Thyroid gland (tissue), 4 donors: Measurements from ENCODE around the gene TNFRSF12A. TPM values are rescaled to one million over a fixed set of nuclear protein-coding genes. Genes with fewer than 3 reads are reported as not detected.
A peak's percentile ranks its signal among the peaks of the same experiment; 100 is the strongest.

Experiments
- DNase-seq, 2 donors: peaks; one replicate each; pipeline ENCODE4 v3.0.0-alpha.2; 2019
- H3K27ac ChIP-seq, 3 donors: fragments of 200-600 bp; sonication (generic); 1 replicate in 2 of 3; 2 replicates in 1 of 3; pipeline ENCODE4 v1.5.1; 2016 to 2019; ENCODE audit warnings: mild to moderate bottlenecking in 1 of 3, moderate library complexity in 1 of 3
- H3K27me3 ChIP-seq: fragments of 200-600 bp; sonication (generic); one replicate; pipeline ENCODE4 v1.5.1; 2019
- H3K36me3 ChIP-seq, 2 donors: fragments of 200-600 bp; sonication (generic); one replicate each; pipeline ENCODE4 v1.5.1; 2016 to 2019
- H3K4me1 ChIP-seq, 2 donors: fragments of 200-600 bp; sonication (generic); one replicate each; pipeline ENCODE4 v1.5.1; 2017 to 2019
- H3K4me3 ChIP-seq, 3 donors: fragments of 200-600 bp; sonication (generic); replicated peaks in 1 of 3; 1 replicate in 2 of 3; 2 replicates in 1 of 3; pipeline ENCODE4 v1.5.1; 2016; ENCODE audit warnings: mild to moderate bottlenecking in 1 of 3
- H3K9me3 ChIP-seq: fragments of 200-600 bp; sonication (generic); one replicate; pipeline ENCODE4 v1.5.1; 2017
- POLR2A ChIP-seq, 2 donors: fragments of 450-650 bp; IDR thresholded peaks; one replicate each; pipeline ENCODE4 v1.6.1; 2017; ENCODE audit warnings: antibody characterized with exemption in 2 of 2, mild to moderate bottlenecking in 2 of 2, moderate library complexity in 1 of 2
- WGBS, 2 donors: methylation state at CpG; one replicate each; pipeline ENCODE4 v1.1.5; 2017; 5-methylcytosine and 5-hydroxymethylcytosine counted together
- intact Hi-C: fragments of 100-400 bp; cut with DNase I; formaldehyde crosslinking; loops from one replicate; pipeline ENCODE4 v1.15.1; 2023
- total RNA-seq, 4 donors: library from RNA; depleted of rRNA; stranded (reverse); fragments of >200 nt; gene quantifications; one replicate each; pipeline ENCODE4 v1.2.3, GENCODE V29; 2016
- TF ChIP-seq, protein P1 (sequence below), 6 experiments: fragments of 200-600 bp in 3 of 6; fragments of 450-650 bp in 3 of 6; sonication (generic) in 3 of 6; IDR thresholded peaks; one replicate each; pipeline ENCODE4 v1.5.1; 2016 to 2019; ENCODE audit warnings: antibody characterized with exemption in 6 of 6, mild to moderate bottlenecking in 2 of 6, inconsistent platforms in 1 of 6, moderate library complexity in 1 of 6

TNFRSF12A gene
- total RNA-seq, 4 donors from 2014 or later, result 47.9 to 110 (median 67.0) TPM

DNA sequence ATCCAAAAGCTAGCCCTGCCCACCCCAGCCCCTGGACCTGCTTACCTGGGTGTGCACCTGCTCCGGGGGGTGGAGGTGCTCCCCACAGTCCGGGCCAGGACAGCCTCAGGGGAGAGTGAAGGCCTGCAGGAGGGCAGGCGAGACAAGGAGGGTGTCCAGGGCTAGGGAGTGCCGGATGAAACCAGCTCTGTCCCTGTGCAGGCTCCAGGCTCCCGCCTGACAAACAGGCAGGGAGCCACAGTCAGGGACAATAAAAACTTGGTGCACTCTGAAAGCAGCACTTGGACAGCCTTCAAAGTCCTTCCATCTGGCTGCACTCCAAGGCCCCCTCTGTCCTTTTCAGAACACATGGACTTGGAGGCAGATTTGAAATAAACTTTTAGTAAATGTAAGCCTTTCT is 47.1 kb upstream of the TNFRSF12A start:
- no peaks in the 10 kb centered on the region for H3K9me3 ChIP-seq
- TF ChIP-seq POLR2A (IDR thresholded peaks at IDR 0.05), result no peak
- TF ChIP-seq, protein P1, sequence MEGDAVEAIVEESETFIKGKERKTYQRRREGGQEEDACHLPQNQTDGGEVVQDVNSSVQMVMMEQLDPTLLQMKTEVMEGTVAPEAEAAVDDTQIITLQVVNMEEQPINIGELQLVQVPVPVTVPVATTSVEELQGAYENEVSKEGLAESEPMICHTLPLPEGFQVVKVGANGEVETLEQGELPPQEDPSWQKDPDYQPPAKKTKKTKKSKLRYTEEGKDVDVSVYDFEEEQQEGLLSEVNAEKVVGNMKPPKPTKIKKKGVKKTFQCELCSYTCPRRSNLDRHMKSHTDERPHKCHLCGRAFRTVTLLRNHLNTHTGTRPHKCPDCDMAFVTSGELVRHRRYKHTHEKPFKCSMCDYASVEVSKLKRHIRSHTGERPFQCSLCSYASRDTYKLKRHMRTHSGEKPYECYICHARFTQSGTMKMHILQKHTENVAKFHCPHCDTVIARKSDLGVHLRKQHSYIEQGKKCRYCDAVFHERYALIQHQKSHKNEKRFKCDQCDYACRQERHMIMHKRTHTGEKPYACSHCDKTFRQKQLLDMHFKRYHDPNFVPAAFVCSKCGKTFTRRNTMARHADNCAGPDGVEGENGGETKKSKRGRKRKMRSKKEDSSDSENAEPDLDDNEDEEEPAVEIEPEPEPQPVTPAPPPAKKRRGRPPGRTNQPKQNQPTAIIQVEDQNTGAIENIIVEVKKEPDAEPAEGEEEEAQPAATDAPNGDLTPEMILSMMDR (IDR thresholded peaks at IDR 0.05), result no peak
- WGBS, 2 donors, result 29 to 58% methylated on average over 4 of the region's 5 CpGs
- DNase-seq, result peak; percentile 78 to 83
- H3K4me3 ChIP-seq, result no peak overlapping the region
- intact Hi-C loops, result no loop called here
- no peaks in the 10 kb centered on the region for H3K36me3 ChIP-seq
- H3K4me1 ChIP-seq, result peaks cover 20 to 38% of the 10 kb centered on the region in 2 donors
- H3K27me3 ChIP-seq, result no peaks in the 10 kb centered on the region
- no peak overlapping the region for H3K27ac ChIP-seq

DNA sequence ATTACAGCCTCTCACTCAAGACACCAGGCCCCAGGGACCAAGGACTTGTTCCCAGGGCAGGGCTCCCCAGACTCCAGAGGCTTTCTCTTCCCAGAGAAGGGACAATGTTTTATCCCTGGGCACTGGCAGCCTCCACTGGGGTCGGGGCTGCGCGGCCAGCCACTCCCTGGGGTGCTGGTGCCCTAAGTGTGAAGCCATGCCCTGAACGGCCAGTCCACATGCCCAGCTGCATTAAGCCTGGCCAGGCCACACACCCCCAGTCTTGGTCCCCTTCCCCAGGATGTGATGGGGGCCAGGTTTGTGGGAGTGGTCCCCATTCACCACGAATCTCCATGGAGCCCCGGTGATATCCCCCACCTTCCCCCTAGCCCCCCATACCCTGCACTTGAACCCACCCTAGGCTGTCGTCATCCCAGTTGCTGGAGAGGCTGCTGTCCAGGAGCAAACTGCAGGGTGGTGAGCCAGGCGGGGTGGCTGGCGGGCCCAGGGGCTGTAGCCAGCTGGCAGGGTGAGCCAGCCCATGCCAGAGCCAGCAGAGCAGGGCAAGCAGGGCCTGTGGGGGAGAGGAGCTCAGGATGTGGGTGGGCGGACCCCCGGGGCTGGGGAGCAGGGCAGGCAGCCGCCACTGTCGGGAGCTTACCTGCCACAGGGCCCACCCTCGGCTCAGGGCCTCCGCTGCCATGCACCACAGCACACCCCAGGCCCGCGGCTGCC is 46.4 kb upstream of the TNFRSF12A start:
- no peaks in the 10 kb centered on the region for H3K9me3 ChIP-seq
- H3K27me3 ChIP-seq, result no peaks in the 10 kb centered on the region
- H3K4me1 ChIP-seq, result peaks cover 15 to 31% of the 10 kb centered on the region in 2 donors
- intact Hi-C loops, result no loop called here
- no peaks in the 10 kb centered on the region for H3K36me3 ChIP-seq
- no peak for DNase-seq
- TF ChIP-seq POLR2A (IDR thresholded peaks at IDR 0.05), result no peak
- TF ChIP-seq, protein P1 (IDR thresholded peaks at IDR 0.05), result no peak
- no peak overlapping the region for H3K27ac ChIP-seq
- no peak overlapping the region for H3K4me3 ChIP-seq
- WGBS, 2 donors, result 30 to 80% methylated on average over 2 to 11 of the region's 17 CpGs

DNA sequence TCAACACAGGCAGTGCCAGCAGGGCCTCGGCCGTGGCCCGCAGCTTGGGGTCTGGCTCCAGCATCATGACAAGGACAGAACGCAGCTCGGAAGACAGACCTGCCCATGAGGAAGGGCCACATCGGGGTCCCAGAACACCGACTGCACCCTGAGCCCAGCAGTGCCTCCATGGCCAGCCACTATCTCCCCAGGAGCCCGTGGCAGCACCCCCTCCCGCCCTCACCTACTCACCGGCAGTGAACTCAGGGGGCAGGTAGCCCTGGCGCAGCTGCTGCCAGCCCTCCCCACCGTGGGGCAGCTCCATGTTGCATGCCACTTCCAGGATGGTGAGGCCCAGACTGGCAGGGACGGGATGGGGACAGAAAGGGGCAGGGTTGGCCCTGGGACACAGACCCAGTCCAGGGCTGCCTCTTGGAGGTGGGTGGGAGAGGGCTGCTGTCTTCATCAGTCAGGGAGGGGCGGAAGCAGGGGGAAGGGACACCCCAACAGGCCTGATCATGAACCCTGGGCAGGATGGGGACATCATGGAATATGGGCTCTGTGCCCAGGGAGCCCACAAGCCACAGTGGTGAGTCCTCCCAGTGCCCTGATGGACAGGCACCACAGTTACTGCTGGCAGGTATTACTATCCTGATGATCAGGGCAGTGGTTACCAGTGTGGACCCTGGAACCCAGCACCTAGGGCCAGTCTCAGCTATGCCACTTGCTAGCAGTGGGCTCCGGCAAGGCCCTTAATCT is 45.7 kb upstream of the TNFRSF12A start:
- intact Hi-C loops, result no loop called here
- H3K9me3 ChIP-seq, result no peaks in the 10 kb centered on the region
- H3K27me3 ChIP-seq, result no peaks in the 10 kb centered on the region
- no peak for TF ChIP-seq POLR2A (IDR thresholded peaks at IDR 0.05)
- TF ChIP-seq, protein P1 (IDR thresholded peaks at IDR 0.05), result no peak
- H3K4me1 ChIP-seq, result peaks cover 13 to 30% of the 10 kb centered on the region in 2 donors
- no peak overlapping the region for H3K4me3 ChIP-seq
- DNase-seq, result no peak
- H3K36me3 ChIP-seq, result no peaks in the 10 kb centered on the region
- WGBS, 2 donors, result 94 to 100% methylated on average over 2 to 7 of the region's 15 CpGs
- no peak overlapping the region for H3K27ac ChIP-seq

DNA sequence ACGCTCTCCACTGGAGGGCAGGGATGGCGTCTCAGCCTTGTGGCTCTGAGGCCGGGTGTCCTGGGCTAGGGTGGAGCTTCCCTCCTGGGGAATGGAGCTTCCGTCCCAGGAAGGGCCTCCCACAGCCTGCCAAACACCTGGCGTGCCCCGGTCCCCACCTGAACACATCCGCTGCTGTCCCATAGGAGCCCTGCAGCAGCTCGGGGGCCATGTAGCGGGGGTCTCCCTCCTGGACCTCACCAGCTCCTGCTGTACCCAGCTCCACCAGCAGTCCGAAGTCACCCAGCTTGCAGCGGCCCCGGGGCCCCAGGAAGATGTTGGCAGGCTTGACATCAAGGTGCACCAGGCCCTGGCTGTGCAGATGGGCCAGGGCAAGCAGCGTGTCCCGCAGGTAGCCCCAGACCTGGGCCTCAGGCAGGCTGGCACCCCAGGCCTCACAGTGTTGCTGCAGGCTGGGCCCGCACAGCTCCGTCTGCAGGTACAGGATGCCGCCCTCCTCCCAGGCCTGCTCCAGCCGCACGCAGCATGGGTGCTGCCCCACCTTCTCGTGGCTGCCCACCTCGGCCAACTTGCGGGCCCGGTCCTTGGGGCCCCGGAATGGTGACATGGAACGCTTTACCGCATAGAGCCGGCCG is 44.9 kb upstream of the TNFRSF12A start:
- H3K27ac ChIP-seq, result no peak overlapping the region
- peaks cover 10 to 30% of the 10 kb centered on the region in 2 donors for H3K4me1 ChIP-seq
- H3K36me3 ChIP-seq, result no peaks in the 10 kb centered on the region
- no peak overlapping the region for H3K4me3 ChIP-seq
- 96 to 97% methylated on average over 6 to 10 of the region's 28 CpGs for WGBS, 2 donors
- no peak for DNase-seq
- H3K9me3 ChIP-seq, result no peaks in the 10 kb centered on the region
- TF ChIP-seq, protein P1 (IDR thresholded peaks at IDR 0.05), result no peak
- no peak for TF ChIP-seq POLR2A (IDR thresholded peaks at IDR 0.05)
- no peaks in the 10 kb centered on the region for H3K27me3 ChIP-seq
- intact Hi-C loops, result no loop called here
